Measurements from ENCODE around the gene ITGB1. TPM values are rescaled to one million over a fixed set of nuclear protein-coding genes. Genes with fewer than 3 reads are reported as not detected.

Gene ITGB1
- total RNA-seq, 4 donors from 2014 or later: 57.8 to 256 (median 162) TPM

DNA sequence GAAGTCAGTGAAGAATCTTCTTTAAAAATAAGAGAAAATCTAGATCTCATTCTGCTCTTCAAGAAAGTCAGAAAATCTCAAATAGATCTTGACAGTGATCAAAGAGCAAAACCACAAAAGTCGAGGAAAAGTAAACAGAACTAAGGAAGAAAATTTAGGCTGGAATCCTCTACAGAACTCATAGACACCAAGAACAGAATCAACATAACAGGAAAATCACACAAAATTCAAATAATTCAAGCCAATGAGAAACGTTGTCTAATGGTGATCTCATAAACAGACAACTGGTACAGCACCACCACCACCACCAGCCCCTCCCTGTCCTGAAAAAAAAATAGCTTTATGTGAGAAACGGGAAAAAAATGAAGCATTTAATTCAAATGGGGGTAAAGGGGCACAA is 6.9 kb downstream of the ITGB1 start:
- TF ChIP-seq POLR2A (IDR thresholded peaks at IDR 0.05): no peak
- TF ChIP-seq, protein P1, sequence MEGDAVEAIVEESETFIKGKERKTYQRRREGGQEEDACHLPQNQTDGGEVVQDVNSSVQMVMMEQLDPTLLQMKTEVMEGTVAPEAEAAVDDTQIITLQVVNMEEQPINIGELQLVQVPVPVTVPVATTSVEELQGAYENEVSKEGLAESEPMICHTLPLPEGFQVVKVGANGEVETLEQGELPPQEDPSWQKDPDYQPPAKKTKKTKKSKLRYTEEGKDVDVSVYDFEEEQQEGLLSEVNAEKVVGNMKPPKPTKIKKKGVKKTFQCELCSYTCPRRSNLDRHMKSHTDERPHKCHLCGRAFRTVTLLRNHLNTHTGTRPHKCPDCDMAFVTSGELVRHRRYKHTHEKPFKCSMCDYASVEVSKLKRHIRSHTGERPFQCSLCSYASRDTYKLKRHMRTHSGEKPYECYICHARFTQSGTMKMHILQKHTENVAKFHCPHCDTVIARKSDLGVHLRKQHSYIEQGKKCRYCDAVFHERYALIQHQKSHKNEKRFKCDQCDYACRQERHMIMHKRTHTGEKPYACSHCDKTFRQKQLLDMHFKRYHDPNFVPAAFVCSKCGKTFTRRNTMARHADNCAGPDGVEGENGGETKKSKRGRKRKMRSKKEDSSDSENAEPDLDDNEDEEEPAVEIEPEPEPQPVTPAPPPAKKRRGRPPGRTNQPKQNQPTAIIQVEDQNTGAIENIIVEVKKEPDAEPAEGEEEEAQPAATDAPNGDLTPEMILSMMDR (IDR thresholded peaks at IDR 0.05): no peak
- peaks cover 0 to 44% (median 5%) of the 10 kb centered on the region in 4 donors for H3K4me1 ChIP-seq
- no peak overlapping the region for H3K27ac ChIP-seq
- H3K36me3 ChIP-seq: no peaks in the 10 kb centered on the region
- no peaks in the 10 kb centered on the region for H3K27me3 ChIP-seq
- no peak overlapping the region for H3K4me3 ChIP-seq
- no peak for DNase-seq
- no peaks in the 10 kb centered on the region for H3K9me3 ChIP-seq

DNA sequence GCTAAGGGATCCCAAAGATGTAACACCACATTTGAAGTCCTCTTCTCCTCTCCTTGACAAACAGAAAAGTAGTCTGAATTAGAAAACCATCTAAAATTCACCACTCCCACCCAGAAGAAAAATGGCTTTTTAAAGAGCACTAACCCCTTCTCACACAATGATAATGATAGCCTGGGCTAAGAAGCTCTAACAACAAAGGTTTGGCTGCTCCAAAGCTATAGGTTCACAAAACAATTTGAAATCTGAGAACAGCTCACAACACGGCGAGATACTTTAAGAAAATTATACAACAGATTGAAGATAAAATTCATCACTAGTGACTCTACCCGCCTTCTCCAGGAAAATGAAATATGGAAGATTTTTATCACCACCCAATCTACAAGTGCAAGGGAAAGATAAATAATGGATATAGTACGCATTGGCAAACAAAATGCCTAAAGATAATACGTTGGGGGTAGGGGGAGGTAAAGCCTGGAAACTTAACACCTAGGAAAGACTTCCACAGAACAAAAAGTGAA is 7.4 kb downstream of the ITGB1 start:
- Histone ChIP-seq H3K27ac (no peak overlapping the region), H3K4me3 (no peak overlapping the region), H3K4me1 (peaks cover 0 to 44% (median 5%) of the 10 kb centered on the region in 4 donors), H3K27me3 (no peaks in the 10 kb centered on the region), H3K9me3 (no peaks in the 10 kb centered on the region), H3K36me3 (no peaks in the 10 kb centered on the region)
- TF ChIP-seq, protein P1 (IDR thresholded peaks at IDR 0.05): no peak
- TF ChIP-seq POLR2A (IDR thresholded peaks at IDR 0.05): no peak
- DNase-seq: no peak

- H3K9me3 ChIP-seq: no peaks in the 10 kb centered on the region
- TF ChIP-seq, protein P1 (IDR thresholded peaks at IDR 0.05): no peak
- no peak for TF ChIP-seq POLR2A (IDR thresholded peaks at IDR 0.05)
- no peak overlapping the region for H3K27ac ChIP-seq
- peaks cover 0 to 33% (median under 1%) of the 10 kb centered on the region in 4 donors for H3K4me1 ChIP-seq
- H3K27me3 ChIP-seq: no peaks in the 10 kb centered on the region
- no peak for DNase-seq
- H3K36me3 ChIP-seq: no peaks in the 10 kb centered on the region
- no peak overlapping the region for H3K4me3 ChIP-seq
These were observed 8.8 kb downstream of the ITGB1 start for GRCh38 chr10:32949221-32949678.

- TF ChIP-seq POLR2A (IDR thresholded peaks at IDR 0.05): no peak
- Histone ChIP-seq H3K4me3 (no peak overlapping the region), H3K27ac (no peak overlapping the region), H3K27me3 (no peaks in the 10 kb centered on the region), H3K36me3 (no peaks in the 10 kb centered on the region), H3K4me1 (peaks cover 0 to 34% (median 1%) of the 10 kb centered on the region in 4 donors), H3K9me3 (no peaks in the 10 kb centered on the region)
- no peak for DNase-seq
These were observed 9.6 kb downstream of the ITGB1 start for GRCh38 chr10:32948451-32948850.

- no peaks in the 10 kb centered on the region for H3K27me3 ChIP-seq
- DNase-seq: no peak
- TF ChIP-seq, protein P1 (IDR thresholded peaks at IDR 0.05): no peak
- TF ChIP-seq POLR2A (IDR thresholded peaks at IDR 0.05): no peak
- H3K4me1 ChIP-seq: peaks cover 0 to 37% (median 1%) of the 10 kb centered on the region in 4 donors
- H3K9me3 ChIP-seq: no peaks in the 10 kb centered on the region
- no peak overlapping the region for H3K4me3 ChIP-seq
- no peak overlapping the region for H3K27ac ChIP-seq
- H3K36me3 ChIP-seq: no peaks in the 10 kb centered on the region
These were observed 10.4 kb downstream of the ITGB1 start for GRCh38 chr10:32947586-32947985.

- Histone ChIP-seq H3K9me3 (no peaks in the 10 kb centered on the region), H3K27ac (no peak overlapping the region), H3K27me3 (no peaks in the 10 kb centered on the region), H3K36me3 (no peaks in the 10 kb centered on the region), H3K4me3 (no peak overlapping the region), H3K4me1 (peaks cover 0 to 41% (median 5%) of the 10 kb centered on the region in 4 donors)
- DNase-seq: no peak
- TF ChIP-seq, protein P1 (IDR thresholded peaks at IDR 0.05): no peak
- TF ChIP-seq POLR2A (IDR thresholded peaks at IDR 0.05): no peak
These were observed 11.9 kb downstream of the ITGB1 start for GRCh38 chr10:32946108-32946507.
